A673 (cell line): Measurements from ENCODE around the gene KLHDC3. TPM values are rescaled to one million over a fixed set of nuclear protein-coding genes. Genes with fewer than 3 reads are reported as not detected.

Source experiments
- BruUV-seq: library from RNA; stranded (reverse); fragments of 400-500 nt; replicated peaks from 2 replicates; lab custom pipeline; 2021; lab: Mats Ljungman, UMichigan
- CTCF ChIA-PET: fragments of 300-600 bp; sonication (Branson Sonifier 250); formaldehyde crosslinking; loops from one replicate; lab custom pipeline; 2022; ENCODE audit warnings: antibody characterized with exemption; lab: Charles Lee
- POLR2A ChIA-PET: fragments of 300-600 bp; sonication (Branson Sonifier 250); formaldehyde crosslinking; loops from one replicate; lab custom pipeline; 2022; ENCODE audit warnings: antibody characterized with exemption; ENCODE audit not compliant: low non-redundant PET; lab: Charles Lee
- DNase-seq: peaks from one replicate; pipeline ENCODE4 v3.0.0-alpha.2; 2015; ENCODE audit warnings: low spot score
- H3K27ac ChIP-seq: fragments of 200-600 bp; sonication (generic); 2 replicates; pipeline ENCODE4 v1.5.1; 2016; ENCODE audit warnings: mixed run types, low read depth, mild to moderate bottlenecking, mixed read lengths, antibody characterized with exemption, low read length; ENCODE audit not compliant: poor library complexity, severe bottlenecking
- H3K27me3 ChIP-seq: fragments of 200-600 bp; sonication (generic); replicated peaks from 2 replicates; pipeline ENCODE4 v1.6.1; 2017; ENCODE audit warnings: mixed run types, low read depth, mild to moderate bottlenecking, mixed read lengths, antibody characterized with exemption, low read length; ENCODE audit not compliant: insufficient read depth, poor library complexity
- H3K36me3 ChIP-seq: fragments of 200-600 bp; sonication (generic); 2 replicates; pipeline ENCODE4 v1.6.1; 2016; ENCODE audit warnings: mixed run types, mild to moderate bottlenecking, mixed read lengths, antibody characterized with exemption, low read length; ENCODE audit not compliant: insufficient read depth, poor library complexity, severe bottlenecking
- H3K4me1 ChIP-seq: fragments of 200-600 bp; sonication (generic); 2 replicates; pipeline ENCODE4 v1.6.1; 2017; ENCODE audit warnings: mixed run types, mild to moderate bottlenecking, mixed read lengths, antibody characterized with exemption, low read length; ENCODE audit not compliant: insufficient read depth, poor library complexity, severe bottlenecking
- H3K4me3 ChIP-seq: fragments of 200-600 bp; sonication (generic); 2 replicates; pipeline ENCODE4 v1.5.1; 2016; ENCODE audit warnings: low read depth, mixed run types, mild to moderate bottlenecking, mixed read lengths, low read length; ENCODE audit not compliant: poor library complexity, severe bottlenecking
- H3K9me3 ChIP-seq: fragments of 200-600 bp; sonication (generic); 2 replicates; pipeline ENCODE4 v1.6.1; 2016; ENCODE audit warnings: mixed run types, low read depth, mild to moderate bottlenecking, mixed read lengths, antibody characterized with exemption, low read length; ENCODE audit not compliant: poor library complexity, severe bottlenecking
- EZH2 ChIP-seq: fragments of 200-600 bp; sonication (generic); IDR thresholded peaks from 2 replicates; pipeline ENCODE4 v1.6.1; 2017; ENCODE audit warnings: borderline replicate concordance, low read depth, mild to moderate bottlenecking, mixed read lengths, antibody characterized with exemption, low read length; ENCODE audit not compliant: poor library complexity, severe bottlenecking
- intact Hi-C: fragments of 100-400 bp; cut with micrococcal nuclease; formaldehyde crosslinking; loops from one replicate; pipeline ENCODE4 v1.10.0; 2022; ENCODE audit not compliant: unreplicated experiment
- total RNA-seq: library from RNA; stranded (reverse); gene quantifications from 2 replicates; pipeline ENCODE4 v1.2.3, GENCODE V29; 2021
- TF ChIP-seq, protein P1 (sequence below): fragments of 300-800, 200-600 bp; sonication (generic); conservative IDR thresholded peaks from 2 replicates; pipeline ENCODE4 v1.5.1; 2017; ENCODE audit warnings: low read depth, mild to moderate bottlenecking, antibody characterized with exemption, low read length, moderate library complexity, mixed read lengths

Gene KLHDC3
- total RNA-seq, 1 experiment from 2014 or later, result 90.1 TPM

DNA sequence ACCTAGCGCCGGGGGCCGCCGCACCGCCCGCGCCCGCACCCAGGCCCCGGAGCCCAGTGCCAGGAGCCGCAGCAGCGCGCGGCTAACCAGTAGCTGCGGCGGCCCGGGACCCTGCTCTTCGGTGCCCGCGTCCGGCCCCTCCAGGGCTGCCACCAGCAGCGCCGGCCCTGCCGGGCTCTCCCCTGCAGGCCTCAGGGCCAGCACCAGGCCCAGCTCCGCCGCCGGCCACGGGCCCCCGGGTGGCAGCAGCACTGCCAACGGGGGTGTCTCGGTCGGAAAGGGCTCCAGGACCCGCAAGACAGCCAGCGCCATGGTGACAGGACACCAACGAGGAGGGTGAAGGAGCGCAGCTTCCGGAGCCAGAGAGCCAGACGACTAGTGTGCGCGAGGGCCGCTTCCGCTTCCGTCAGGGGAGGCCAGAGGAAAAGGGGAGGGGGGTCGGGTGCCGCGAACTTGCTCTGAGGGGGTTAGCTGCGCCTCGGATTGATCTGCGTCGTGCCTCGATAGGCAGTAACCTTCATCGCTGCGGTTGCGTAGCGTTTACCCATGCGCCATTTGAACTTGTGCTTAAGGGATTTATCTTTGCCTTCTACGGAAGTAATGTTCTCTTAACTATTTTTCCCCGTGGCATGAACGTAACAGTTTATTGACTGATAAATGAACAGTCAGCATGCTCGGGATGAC lies 35.1 kb upstream of the KLHDC3 start, which contains the start of gene PEX6:
TSS of gene PEX6 (minus strand) at position 343 of the 684 bp plus-strand sequence. CDS start at position 312, 31 bp downstream.
- no TSS peak for BruUV-seq
- H3K9me3 ChIP-seq, result no peaks in the 10 kb centered on the region
- H3K27me3 ChIP-seq, result no peaks in the 10 kb centered on the region
- TF ChIP-seq, protein P1, sequence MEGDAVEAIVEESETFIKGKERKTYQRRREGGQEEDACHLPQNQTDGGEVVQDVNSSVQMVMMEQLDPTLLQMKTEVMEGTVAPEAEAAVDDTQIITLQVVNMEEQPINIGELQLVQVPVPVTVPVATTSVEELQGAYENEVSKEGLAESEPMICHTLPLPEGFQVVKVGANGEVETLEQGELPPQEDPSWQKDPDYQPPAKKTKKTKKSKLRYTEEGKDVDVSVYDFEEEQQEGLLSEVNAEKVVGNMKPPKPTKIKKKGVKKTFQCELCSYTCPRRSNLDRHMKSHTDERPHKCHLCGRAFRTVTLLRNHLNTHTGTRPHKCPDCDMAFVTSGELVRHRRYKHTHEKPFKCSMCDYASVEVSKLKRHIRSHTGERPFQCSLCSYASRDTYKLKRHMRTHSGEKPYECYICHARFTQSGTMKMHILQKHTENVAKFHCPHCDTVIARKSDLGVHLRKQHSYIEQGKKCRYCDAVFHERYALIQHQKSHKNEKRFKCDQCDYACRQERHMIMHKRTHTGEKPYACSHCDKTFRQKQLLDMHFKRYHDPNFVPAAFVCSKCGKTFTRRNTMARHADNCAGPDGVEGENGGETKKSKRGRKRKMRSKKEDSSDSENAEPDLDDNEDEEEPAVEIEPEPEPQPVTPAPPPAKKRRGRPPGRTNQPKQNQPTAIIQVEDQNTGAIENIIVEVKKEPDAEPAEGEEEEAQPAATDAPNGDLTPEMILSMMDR, result no peak
- no peak for TF ChIP-seq EZH2
- peak; percentile 97 for DNase-seq
- H3K27ac ChIP-seq, result peak within 1 kb of the TSS; percentile 92
- CTCF ChIA-PET, result interaction anchor here (0.9 kb wide), 1 partner anchor 35 kb away, joined by 5 read pairs; the partner anchor contains the start of gene KLHDC3
- peak within 1 kb of the TSS; percentile 99 for H3K4me3 ChIP-seq
- intact Hi-C loops, result no loop called here
- H3K36me3 ChIP-seq, result peaks cover 10% of the 10 kb centered on the region
- POLR2A ChIA-PET, result interaction anchor here (1.0 kb wide), 2 partner anchors 42 to 49 kb away, joined by 4 to 9 read pairs; partner anchors contain the start of genes CNPY3 and RRP36
- H3K4me1 ChIP-seq, result peaks cover 6% of the 10 kb centered on the region

GRCh38 chr6:42979523-42980177 lies 34.4 kb upstream of the KLHDC3 start:
- Histone ChIP-seq H3K4me3 (peak overlapping the region; percentile 99), H3K9me3 (no peaks in the 10 kb centered on the region), H3K27ac (peak overlapping the region; percentile 92), H3K27me3 (no peaks in the 10 kb centered on the region), H3K4me1 (peaks cover 6% of the 10 kb centered on the region), H3K36me3 (peaks cover 10% of the 10 kb centered on the region)
- no peak for DNase-seq
- BruUV-seq, result TSS peak; percentile 98
- TF ChIP-seq, protein P1, result no peak
- TF ChIP-seq EZH2, result no peak
- intact Hi-C loops, result no loop called here
- POLR2A ChIA-PET, result interaction anchor here (0.6 to 1.0 kb wide), 3 partner anchors 42 to 272 kb away, joined by 3 to 9 read pairs (median 4); partner anchors contain the start of genes CNPY3 and RRP36
- CTCF ChIA-PET, result interaction anchor here (0.9 kb wide), 1 partner anchor 35 kb away, joined by 5 read pairs; the partner anchor contains the start of gene KLHDC3

- TF ChIP-seq, protein P1, result no peak
- no peak for TF ChIP-seq EZH2
Measured at GRCh38 chr6:42981836-42982235, 32.2 kb upstream of the KLHDC3 start.

More at GRCh38 chr6:42981836-42982235, 32.2 kb upstream of the KLHDC3 start:
- Histone ChIP-seq H3K4me3 (no peak overlapping the region), H3K36me3 (peaks cover 7% of the 10 kb centered on the region), H3K9me3 (no peaks in the 10 kb centered on the region), H3K4me1 (peaks cover 6% of the 10 kb centered on the region), H3K27ac (no peak overlapping the region), H3K27me3 (no peaks in the 10 kb centered on the region)
- no peak for DNase-seq
- BruUV-seq, result no TSS peak
- CTCF ChIA-PET, result no interaction called here
- intact Hi-C loops, result no loop called here
- POLR2A ChIA-PET, result no interaction called here
